ENCODE data around the gene GABBR2. TPM values are rescaled to one million over a fixed set of nuclear protein-coding genes. Genes with fewer than 3 reads are reported as not detected.

The GABBR2 gene
- total RNA-seq, 4 donors from 2014 or later: under 0.01 to 0.62 TPM; not detected in 2

GRCh38 chr9:98568909-98569469 is 139.7 kb downstream of the GABBR2 start:
- DNase-seq: no peak
- intact Hi-C loops (cut with DNase I; ENCODE audit: low total_unique reads): no loop called here
- TF ChIP-seq CTCF (IDR thresholded peaks at IDR 0.05): no peak
- Histone ChIP-seq H3K27ac (no peak overlapping the region), H3K36me3 (no peaks in the 10 kb centered on the region), H3K4me1 (no peaks in the 10 kb centered on the region), H3K4me3 (no peak overlapping the region), H3K27me3 (no peaks in the 10 kb centered on the region), H3K9me3 (no peaks in the 10 kb centered on the region)

- no peak for DNase-seq
- Histone ChIP-seq H3K9me3 (no peaks in the 10 kb centered on the region), H3K36me3 (no peaks in the 10 kb centered on the region), H3K4me1 (no peaks in the 10 kb centered on the region), H3K27ac (no peak overlapping the region), H3K4me3 (no peak overlapping the region), H3K27me3 (no peaks in the 10 kb centered on the region)
- no peak for TF ChIP-seq CTCF (IDR thresholded peaks at IDR 0.05)
- TF ChIP-seq POLR2A (IDR thresholded peaks at IDR 0.05): no peak
- intact Hi-C loops (cut with DNase I; ENCODE audit: low total_unique reads): no loop called here
These were observed 140.4 kb downstream of the GABBR2 start for GRCh38 chr9:98568234-98568908.

GRCh38 chr9:98567540-98568233 is 141.0 kb downstream of the GABBR2 start:
- DNase-seq: no peak
- no peak overlapping the region for H3K27ac ChIP-seq
- no peaks in the 10 kb centered on the region for H3K4me1 ChIP-seq
- no peaks in the 10 kb centered on the region for H3K9me3 ChIP-seq
- intact Hi-C loops (cut with DNase I; ENCODE audit: low total_unique reads): no loop called here
- no peaks in the 10 kb centered on the region for H3K27me3 ChIP-seq
- H3K36me3 ChIP-seq: no peaks in the 10 kb centered on the region
- no peak overlapping the region for H3K4me3 ChIP-seq
- TF ChIP-seq POLR2A (IDR thresholded peaks at IDR 0.05) (no peak), CTCF (IDR thresholded peaks at IDR 0.05) (no peak)

DNA sequence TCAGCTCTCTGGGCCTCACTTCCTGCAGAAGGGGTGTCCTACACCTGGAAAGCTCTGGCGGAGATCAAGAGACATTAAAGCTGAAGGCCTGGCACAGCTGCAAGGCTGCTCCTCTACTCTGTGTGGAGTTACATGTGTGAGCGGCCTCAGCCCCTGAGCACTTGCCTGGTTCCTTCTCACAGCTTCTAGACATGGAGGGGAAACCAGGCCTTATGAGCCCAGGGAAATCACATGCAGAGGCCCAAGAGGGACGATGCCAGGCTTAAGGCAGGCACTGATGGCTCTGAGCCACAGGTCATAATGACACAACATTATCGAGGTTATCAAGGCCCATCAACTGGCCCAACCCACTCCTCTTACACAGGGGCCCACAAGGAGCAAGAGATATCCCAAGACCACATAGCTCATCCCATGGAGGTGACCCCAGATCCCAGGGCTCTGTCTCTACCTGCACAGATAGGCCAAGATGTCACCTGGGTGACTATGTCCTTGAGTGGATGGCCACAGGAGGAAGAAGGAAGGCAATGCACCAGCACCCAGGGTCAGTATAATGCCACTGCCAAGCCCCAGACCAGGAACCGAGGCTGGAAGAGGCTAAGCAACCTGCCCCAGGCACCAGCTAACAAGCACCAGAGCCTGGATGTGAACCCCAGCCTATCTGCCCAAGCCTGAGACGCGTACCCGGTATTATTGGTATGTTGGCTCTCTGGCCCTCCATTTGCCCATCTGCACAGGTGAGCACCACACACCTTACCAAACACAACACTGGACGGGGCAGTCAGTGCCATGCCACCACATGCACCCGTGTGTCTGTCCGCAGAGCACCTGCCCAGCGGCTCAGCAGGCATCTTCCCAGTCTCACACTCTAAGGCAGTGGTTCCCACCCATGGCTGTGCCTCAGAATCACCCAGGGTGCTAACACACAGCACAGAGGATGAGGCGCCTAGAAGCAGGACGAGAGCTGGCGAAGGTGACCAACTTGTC is 143.3 kb downstream of the GABBR2 start:
- TF ChIP-seq POLR2A (IDR thresholded peaks at IDR 0.05) (no peak), CTCF (IDR thresholded peaks at IDR 0.05) (no peak)
- Histone ChIP-seq H3K27me3 (no peaks in the 10 kb centered on the region), H3K9me3 (no peaks in the 10 kb centered on the region), H3K4me1 (no peaks in the 10 kb centered on the region), H3K4me3 (no peak overlapping the region), H3K27ac (no peak overlapping the region), H3K36me3 (no peaks in the 10 kb centered on the region)
- intact Hi-C loops (cut with DNase I; ENCODE audit: low total_unique reads): no loop called here
- DNase-seq: no peak

Measured in uterus (tissue), 4 donors.